Activated CD4-positive, alpha-beta T cell treated with anti-CD3 and anti-CD28 coated beads, Interleukin-2, amount 50 U/mL, for 24 hours (primary cell): Measurements from ENCODE around the gene TRIM2.

Experiments
- DNase-seq, 2 donors: peaks; one replicate each; pipeline ENCODE4 v3.0.0-alpha.2; 2020; ENCODE audit warnings: low read depth in 1 of 2, low spot score in 1 of 2

TRIM2 gene

GRCh38 chr4:153275380-153276276, 71.4 kb downstream of the TRIM2 start:
- DNase-seq, result no peak

- DNase-seq, result no peak
Observed at GRCh38 chr4:153276971-153277370, 72.7 kb downstream of the TRIM2 start.

- DNase-seq, result no peak
Observed at GRCh38 chr4:153281476-153281875, 77.2 kb downstream of the TRIM2 start.

GRCh38 chr4:153282023-153282422, 77.8 kb downstream of the TRIM2 start:
- no peak for DNase-seq

- DNase-seq, result no peak
Observed at GRCh38 chr4:153283260-153283659, 79.0 kb downstream of the TRIM2 start.

- no peak for DNase-seq
Observed at GRCh38 chr4:153290134-153290533, 85.9 kb downstream of the TRIM2 start.

- DNase-seq, result no peak
Observed at GRCh38 chr4:153291562-153291961, 87.3 kb downstream of the TRIM2 start.

GRCh38 chr4:153292897-153293741, 88.9 kb downstream of the TRIM2 start:
- no peak for DNase-seq

- DNase-seq, result no peak
Observed at GRCh38 chr4:153293742-153294057, 89.5 kb downstream of the TRIM2 start.

- DNase-seq, result no peak
Observed at GRCh38 chr4:153294631-153295030, 90.4 kb downstream of the TRIM2 start.

GRCh38 chr4:153295131-153295755, 91.0 kb downstream of the TRIM2 start:
- no peak for DNase-seq

- DNase-seq, result no peak
Observed at GRCh38 chr4:153296040-153296823, 92.0 kb downstream of the TRIM2 start.

GRCh38 chr4:153297116-153297515, 92.9 kb downstream of the TRIM2 start:
- DNase-seq, result no peak

- DNase-seq, result no peak
Observed at GRCh38 chr4:153310793-153311192, 106.5 kb downstream of the TRIM2 start.

- DNase-seq, result no peak
Observed at GRCh38 chr4:153314915-153315314, 110.7 kb downstream of the TRIM2 start.

- DNase-seq, result peak in 1 of 2 donors; percentile 7
Observed at GRCh38 chr4:153318696-153319320, 114.6 kb downstream of the TRIM2 start.

GRCh38 chr4:153322791-153323190, 118.5 kb downstream of the TRIM2 start:
- no peak for DNase-seq

GRCh38 chr4:153324046-153324445, 119.8 kb downstream of the TRIM2 start:
- DNase-seq, result no peak

- no peak for DNase-seq
Observed at GRCh38 chr4:153325558-153325957, 121.3 kb downstream of the TRIM2 start.

GRCh38 chr4:153326513-153326912, 122.3 kb downstream of the TRIM2 start:
- no peak for DNase-seq

GRCh38 chr4:153327247-153327646, 123.0 kb downstream of the TRIM2 start:
- DNase-seq, result no peak
